Vagina (tissue), 2 donors: ENCODE data around the gene TSC22D4.

ENCODE experiments used
- POLR2AphosphoS5 ChIP-seq, 2 donors: sonication (generic); formaldehyde crosslinking; IDR thresholded peaks; one replicate each; pipeline ENCODE4 v1.9.0; 2017; ENCODE audit warnings: antibody characterized with exemption in 2 of 2, mild to moderate bottlenecking in 2 of 2, low read depth in 1 of 2; ENCODE audit not compliant: insufficient read depth in 1 of 2
- TF ChIP-seq, protein P1 (sequence below), 3 experiments: fragments of 450-650 bp in 2 of 3; fragments of 200-600 bp in 1 of 3; sonication (generic) in 1 of 3; IDR thresholded peaks; one replicate each; pipeline ENCODE4 v1.5.1; 2017 to 2019; ENCODE audit warnings: antibody characterized with exemption in 3 of 3, mild to moderate bottlenecking in 2 of 3, moderate library complexity in 2 of 3

DNA sequence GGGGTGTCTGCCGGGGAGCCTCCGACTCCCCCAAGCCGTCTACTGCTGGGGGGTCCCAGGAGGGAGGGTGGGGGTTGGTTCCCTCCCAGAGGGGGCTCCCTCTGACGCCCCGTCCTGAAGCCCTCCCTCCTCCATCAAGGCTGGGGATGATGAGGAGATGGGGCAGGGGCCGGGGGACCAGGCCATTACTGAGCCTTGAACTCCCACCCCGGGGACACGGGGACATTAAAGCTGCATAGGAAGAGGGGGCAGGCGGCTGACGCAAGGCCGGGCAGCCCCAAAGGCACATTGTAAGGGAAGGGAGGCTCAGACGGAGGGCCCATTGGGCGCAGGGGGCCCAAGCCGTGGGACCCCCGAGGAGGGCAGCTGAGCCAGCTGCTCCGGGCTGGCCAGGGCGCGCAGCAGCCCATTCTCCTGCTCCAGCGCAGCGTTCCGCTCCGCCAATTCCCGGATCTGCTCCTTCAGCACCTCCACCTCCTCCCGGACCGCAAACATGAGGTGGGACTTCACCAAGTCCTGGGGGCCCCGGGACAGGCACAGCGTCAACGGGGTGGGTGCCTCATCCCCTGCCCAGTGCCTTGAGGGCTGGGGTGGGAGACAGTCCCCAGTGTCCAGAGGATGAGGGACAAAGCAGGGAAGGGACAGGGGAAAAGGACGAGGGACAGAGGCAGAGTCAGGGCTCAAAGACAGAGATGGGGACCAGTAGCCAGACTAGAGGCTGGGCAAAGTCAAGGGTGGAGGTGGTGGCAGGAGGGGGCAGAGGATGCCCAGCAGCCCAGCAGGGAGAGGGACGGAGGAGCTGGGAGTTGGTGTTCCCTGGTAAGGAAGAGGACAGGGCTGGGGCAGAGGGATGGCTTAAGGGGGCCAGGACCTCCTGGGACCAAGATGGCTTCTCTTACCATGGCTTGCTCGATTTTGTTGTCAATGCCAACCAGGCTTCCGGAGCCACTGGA, 12.1 kb downstream of the TSC22D4 start:
- TF ChIP-seq, protein P1, sequence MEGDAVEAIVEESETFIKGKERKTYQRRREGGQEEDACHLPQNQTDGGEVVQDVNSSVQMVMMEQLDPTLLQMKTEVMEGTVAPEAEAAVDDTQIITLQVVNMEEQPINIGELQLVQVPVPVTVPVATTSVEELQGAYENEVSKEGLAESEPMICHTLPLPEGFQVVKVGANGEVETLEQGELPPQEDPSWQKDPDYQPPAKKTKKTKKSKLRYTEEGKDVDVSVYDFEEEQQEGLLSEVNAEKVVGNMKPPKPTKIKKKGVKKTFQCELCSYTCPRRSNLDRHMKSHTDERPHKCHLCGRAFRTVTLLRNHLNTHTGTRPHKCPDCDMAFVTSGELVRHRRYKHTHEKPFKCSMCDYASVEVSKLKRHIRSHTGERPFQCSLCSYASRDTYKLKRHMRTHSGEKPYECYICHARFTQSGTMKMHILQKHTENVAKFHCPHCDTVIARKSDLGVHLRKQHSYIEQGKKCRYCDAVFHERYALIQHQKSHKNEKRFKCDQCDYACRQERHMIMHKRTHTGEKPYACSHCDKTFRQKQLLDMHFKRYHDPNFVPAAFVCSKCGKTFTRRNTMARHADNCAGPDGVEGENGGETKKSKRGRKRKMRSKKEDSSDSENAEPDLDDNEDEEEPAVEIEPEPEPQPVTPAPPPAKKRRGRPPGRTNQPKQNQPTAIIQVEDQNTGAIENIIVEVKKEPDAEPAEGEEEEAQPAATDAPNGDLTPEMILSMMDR (IDR thresholded peaks at IDR 0.05), result no peak
- TF ChIP-seq POLR2AphosphoS5 (IDR thresholded peaks at IDR 0.05; ENCODE audit: insufficient read depth in 1 of 2, low read depth in 1 of 2), result no peak
